Activated T-helper 17 cell treated with anti-CD3 and anti-CD28 coated beads, Interleukin-2, amount 50 U/mL, for 72 hours (primary cell): ENCODE data around the gene LTB4R. TPM values are rescaled to one million over a fixed set of nuclear protein-coding genes. Genes with fewer than 3 reads are reported as not detected.
A peak's percentile ranks its signal among the peaks of the same experiment; 100 is the strongest.
"Not testable (repeated sequence)": the region's sequence is repeated elsewhere in the genome, so short reads cannot be mapped to it uniquely, and the experiment has no call there.

Source experiments
- ATAC-seq: fragments of 150-1000 bp; cut with Tn5 transposase; replicated peaks from 2 replicates; pipeline ENCODE4 v1.10.0; 2021; ENCODE audit warnings: mild to moderate bottlenecking, moderate library complexity
- H3K27ac Mint-ChIP-seq: one replicate; pipeline ENCODE4 v1.8.0; 2022; ENCODE audit warnings: mixed read lengths
- H3K27me3 Mint-ChIP-seq: one replicate; pipeline ENCODE4 v1.8.0; 2022; ENCODE audit warnings: mixed read lengths
- H3K36me3 Mint-ChIP-seq: one replicate; pipeline ENCODE4 v1.8.0; 2022; ENCODE audit warnings: low read depth, mild to moderate bottlenecking, mixed read lengths
- H3K4me1 Mint-ChIP-seq: one replicate; pipeline ENCODE4 v1.8.0; 2022; ENCODE audit warnings: mixed read lengths
- H3K4me3 Mint-ChIP-seq: one replicate; pipeline ENCODE4 v1.8.0; 2022; ENCODE audit warnings: mild to moderate bottlenecking, mixed read lengths
- H3K9me3 Mint-ChIP-seq: one replicate; pipeline ENCODE4 v1.8.0; 2022; ENCODE audit warnings: mixed read lengths
- total RNA-seq, 2 donors: library from RNA; stranded (reverse); gene quantifications; one replicate each; pipeline ENCODE4 v1.2.3, GENCODE V29; 2022

LTB4R gene
- total RNA-seq, 2 donors from 2014 or later = 11.6 to 21.4 TPM

- Mint-ChIP-seq H3K4me1 (no peaks in the 10 kb centered on the region), H3K4me3 (no peak overlapping the region), H3K27ac (no peak overlapping the region), H3K36me3 (no peaks in the 10 kb centered on the region), H3K27me3 (peaks cover 25% of the 10 kb centered on the region), H3K9me3 (no peaks in the 10 kb centered on the region)
- ATAC-seq = no peak
Measured at GRCh38 chr14:24349742-24350141, 38.4 kb downstream of the LTB4R start.

GRCh38 chr14:24351517-24351916 is 40.2 kb downstream of the LTB4R start:
- Mint-ChIP-seq H3K4me3 (no peak overlapping the region), H3K4me1 (no peaks in the 10 kb centered on the region), H3K27ac (no peak overlapping the region), H3K27me3 (peaks cover 17% of the 10 kb centered on the region), H3K9me3 (no peaks in the 10 kb centered on the region), H3K36me3 (no peaks in the 10 kb centered on the region)
- no peak for ATAC-seq

GRCh38 chr14:24353559-24354481 is 42.5 kb downstream of the LTB4R start:
- Mint-ChIP-seq H3K4me1 (no peaks in the 10 kb centered on the region), H3K9me3 (no peaks in the 10 kb centered on the region), H3K4me3 (no peak overlapping the region), H3K27ac (no peak overlapping the region), H3K36me3 (no peaks in the 10 kb centered on the region), H3K27me3 (peaks cover 21% of the 10 kb centered on the region)
- ATAC-seq = peak; percentile 34

GRCh38 chr14:24354482-24354825 is 43.2 kb downstream of the LTB4R start:
- H3K27ac Mint-ChIP-seq, H3K36me3 Mint-ChIP-seq, H3K9me3 Mint-ChIP-seq, H3K4me1 Mint-ChIP-seq, H3K4me3 Mint-ChIP-seq, ATAC-seq: not testable (repeated sequence)
- H3K27me3 Mint-ChIP-seq = peaks cover 19% of the 10 kb centered on the region

- Mint-ChIP-seq H3K27ac (no peak overlapping the region), H3K27me3 (peaks cover 14% of the 10 kb centered on the region), H3K4me3 (no peak overlapping the region), H3K36me3 (no peaks in the 10 kb centered on the region), H3K4me1 (no peaks in the 10 kb centered on the region), H3K9me3 (no peaks in the 10 kb centered on the region)
- no peak for ATAC-seq
Measured at GRCh38 chr14:24355009-24355408, 43.7 kb downstream of the LTB4R start.

- Mint-ChIP-seq H3K27ac (no peak overlapping the region), H3K9me3 (no peaks in the 10 kb centered on the region), H3K36me3 (no peaks in the 10 kb centered on the region), H3K4me1 (no peaks in the 10 kb centered on the region), H3K27me3 (peaks cover 13% of the 10 kb centered on the region), H3K4me3 (no peak overlapping the region)
- no peak for ATAC-seq
Measured at GRCh38 chr14:24356208-24356607, 44.9 kb downstream of the LTB4R start.

GRCh38 chr14:24360281-24360680 is 49.0 kb downstream of the LTB4R start:
- no peaks in the 10 kb centered on the region for H3K36me3 Mint-ChIP-seq
- no peak overlapping the region for H3K4me3 Mint-ChIP-seq
- H3K27me3 Mint-ChIP-seq = peaks cover 23% of the 10 kb centered on the region
- H3K27ac Mint-ChIP-seq = no peak overlapping the region
- ATAC-seq = no peak
- H3K9me3 Mint-ChIP-seq = no peaks in the 10 kb centered on the region
- no peaks in the 10 kb centered on the region for H3K4me1 Mint-ChIP-seq

- Mint-ChIP-seq H3K9me3 (no peaks in the 10 kb centered on the region), H3K4me3 (no peak overlapping the region), H3K27ac (no peak overlapping the region), H3K36me3 (no peaks in the 10 kb centered on the region), H3K4me1 (peaks cover 6% of the 10 kb centered on the region), H3K27me3 (peaks cover 32% of the 10 kb centered on the region)
- no peak for ATAC-seq
Measured at GRCh38 chr14:24361326-24361725, 50.0 kb downstream of the LTB4R start.

- no peak for ATAC-seq
- H3K4me3 Mint-ChIP-seq = no peak overlapping the region
- H3K9me3 Mint-ChIP-seq = no peaks in the 10 kb centered on the region
- peaks cover 6% of the 10 kb centered on the region for H3K4me1 Mint-ChIP-seq
- peaks cover 36% of the 10 kb centered on the region for H3K27me3 Mint-ChIP-seq
- H3K36me3 Mint-ChIP-seq = no peaks in the 10 kb centered on the region
- H3K27ac Mint-ChIP-seq = no peak overlapping the region
Measured at GRCh38 chr14:24362241-24362960, 51.1 kb downstream of the LTB4R start.

- Mint-ChIP-seq H3K9me3 (no peaks in the 10 kb centered on the region), H3K36me3 (no peaks in the 10 kb centered on the region), H3K27me3 (peaks cover 40% of the 10 kb centered on the region), H3K4me3 (no peak overlapping the region), H3K4me1 (peaks cover 6% of the 10 kb centered on the region), H3K27ac (no peak overlapping the region)
- ATAC-seq = no peak
Measured at GRCh38 chr14:24363401-24363800, 52.1 kb downstream of the LTB4R start.

- Mint-ChIP-seq H3K4me1 (peaks cover 6% of the 10 kb centered on the region), H3K4me3 (no peak overlapping the region), H3K36me3 (no peaks in the 10 kb centered on the region), H3K27ac (no peak overlapping the region), H3K27me3 (peaks cover 45% of the 10 kb centered on the region), H3K9me3 (no peaks in the 10 kb centered on the region)
- no peak for ATAC-seq
Measured at GRCh38 chr14:24364841-24365240, 53.5 kb downstream of the LTB4R start.

GRCh38 chr14:24365600-24366412 is 54.5 kb downstream of the LTB4R start:
- peak overlapping the region; percentile 76 for H3K4me3 Mint-ChIP-seq

GRCh38 chr14:24366413-24366720 is 55.1 kb downstream of the LTB4R start:
- H3K9me3 Mint-ChIP-seq = no peaks in the 10 kb centered on the region
- peaks cover 40% of the 10 kb centered on the region for H3K27me3 Mint-ChIP-seq
- peak overlapping the region; percentile 76 for H3K4me3 Mint-ChIP-seq
- H3K4me1 Mint-ChIP-seq = peaks cover 6% of the 10 kb centered on the region
- ATAC-seq = no peak
- no peak overlapping the region for H3K27ac Mint-ChIP-seq
- no peaks in the 10 kb centered on the region for H3K36me3 Mint-ChIP-seq

More at GRCh38 chr14:24365600-24366412, 54.5 kb downstream of the LTB4R start:
- H3K4me1 Mint-ChIP-seq = peaks cover 6% of the 10 kb centered on the region
- peaks cover 40% of the 10 kb centered on the region for H3K27me3 Mint-ChIP-seq
- peak; percentile 66 for ATAC-seq
- no peak overlapping the region for H3K27ac Mint-ChIP-seq
- H3K36me3 Mint-ChIP-seq = no peaks in the 10 kb centered on the region
- H3K9me3 Mint-ChIP-seq = no peaks in the 10 kb centered on the region

GRCh38 chr14:24366721-24367513 is 55.6 kb downstream of the LTB4R start:
- H3K9me3 Mint-ChIP-seq = no peaks in the 10 kb centered on the region
- no peak overlapping the region for H3K27ac Mint-ChIP-seq
- no peaks in the 10 kb centered on the region for H3K36me3 Mint-ChIP-seq
- ATAC-seq = peak; percentile 46
- peak overlapping the region; percentile 76 for H3K4me3 Mint-ChIP-seq
- peaks cover 39% of the 10 kb centered on the region for H3K27me3 Mint-ChIP-seq
- peaks cover 6% of the 10 kb centered on the region for H3K4me1 Mint-ChIP-seq
